ENCODE data around the gene CCDC157.

Gene CCDC157

DNA sequence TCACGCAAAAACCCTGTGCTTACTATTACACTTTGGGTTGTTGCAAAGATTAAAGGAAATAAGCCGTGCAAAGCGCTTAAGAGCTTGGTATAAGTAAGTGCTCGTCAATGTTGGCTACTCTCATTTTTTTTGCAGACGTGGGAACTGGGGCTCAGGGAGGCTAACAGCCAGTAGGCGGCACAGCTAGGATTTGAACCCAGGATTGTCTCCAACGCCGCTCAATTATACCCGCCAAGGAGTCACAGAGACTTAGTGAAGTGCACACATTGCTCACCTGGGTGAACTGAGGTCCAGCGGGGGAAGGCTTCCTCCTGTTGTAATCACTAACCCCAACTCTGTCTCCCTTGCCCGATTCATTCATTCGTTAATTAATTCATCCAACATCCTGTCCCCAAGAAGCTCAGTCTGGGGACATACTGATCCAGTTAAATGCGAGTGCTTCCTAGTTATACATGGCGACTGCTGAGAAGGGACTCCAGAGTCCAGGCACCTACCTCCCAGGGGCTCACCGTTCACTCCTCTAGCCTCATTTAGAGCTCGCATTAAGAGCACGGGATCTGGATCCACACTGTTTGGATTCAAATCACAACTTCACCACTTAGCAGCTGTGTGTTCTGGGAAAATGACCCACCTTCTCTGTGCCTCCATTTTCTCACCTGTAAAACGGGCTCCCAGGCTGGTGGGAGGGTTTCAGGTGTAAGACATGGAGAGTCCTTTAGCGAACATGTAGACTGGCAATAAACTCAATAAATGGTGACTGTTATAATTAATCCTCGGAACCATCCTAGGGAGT, 67.9 kb downstream of the CCDC157 start:
- H3K9ac ChIP-seq (ENCODE audit: low read depth, low read length), result peak overlapping the region; percentile 42
- no peaks in the 10 kb centered on the region for H3K9me3 ChIP-seq (ENCODE audit: control insufficient read depth, insufficient read depth, low read length)
- H3K4me1 ChIP-seq (ENCODE audit: control insufficient read depth, insufficient read depth, low read length), result peaks cover 9% of the 10 kb centered on the region
- H3K36me3 ChIP-seq (ENCODE audit: control insufficient read depth, insufficient read depth, low read length), result peaks cover 11% of the 10 kb centered on the region
- no peaks in the 10 kb centered on the region for H3K27me3 ChIP-seq (ENCODE audit: control insufficient read depth, insufficient read depth, low read length)
- H3K4me3 ChIP-seq (ENCODE audit: low read depth, low read length), result peak overlapping the region; percentile 88

GRCh38 chr22:30425327-30425615, 68.5 kb downstream of the CCDC157 start:
- Histone ChIP-seq H3K9me3 (ENCODE audit: control insufficient read depth, insufficient read depth, low read length) (no peaks in the 10 kb centered on the region), H3K9ac (ENCODE audit: low read depth, low read length) (no peak overlapping the region), H3K4me1 (ENCODE audit: control insufficient read depth, insufficient read depth, low read length) (peaks cover 9% of the 10 kb centered on the region), H3K4me3 (ENCODE audit: low read depth, low read length) (peak overlapping the region; percentile 88), H3K36me3 (ENCODE audit: control insufficient read depth, insufficient read depth, low read length) (peaks cover 11% of the 10 kb centered on the region), H3K27me3 (ENCODE audit: control insufficient read depth, insufficient read depth, low read length) (no peaks in the 10 kb centered on the region)

DNA sequence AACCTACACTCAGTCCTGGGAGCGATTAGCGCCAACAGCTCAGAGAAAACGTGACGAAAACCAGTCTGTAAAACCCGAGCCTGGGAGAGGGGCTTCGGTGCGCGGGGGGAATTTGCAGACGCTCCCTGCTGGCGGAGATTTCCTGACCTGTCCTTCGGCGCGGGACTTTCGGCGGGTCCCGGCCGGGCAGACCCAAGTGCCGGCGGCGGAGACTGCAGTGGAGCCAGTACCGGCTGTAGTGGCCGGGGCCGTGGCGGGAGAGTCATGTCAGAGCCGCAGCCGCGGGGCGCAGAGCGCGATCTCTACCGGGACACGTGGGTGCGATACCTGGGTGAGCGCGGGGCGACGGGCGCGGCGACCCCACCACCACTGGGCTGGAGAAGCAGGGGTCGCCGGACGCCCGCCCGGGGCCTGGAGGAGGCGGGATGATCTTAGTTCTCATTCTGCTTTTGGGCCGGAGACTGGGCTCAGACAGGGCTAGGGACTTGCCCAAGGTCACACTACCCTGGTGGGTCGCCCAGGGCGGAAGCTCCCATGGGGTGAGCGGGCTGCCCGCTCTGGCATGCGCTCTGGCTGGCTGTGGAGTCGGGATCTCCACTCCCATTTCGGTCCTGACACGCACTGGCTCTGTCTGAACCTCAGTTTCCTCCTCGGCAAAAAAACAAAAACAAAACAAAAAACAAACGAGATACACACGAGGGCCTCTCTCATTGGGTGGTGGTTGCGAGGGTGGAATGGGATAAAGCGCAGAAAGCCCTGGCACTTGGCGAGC, 69.0 kb downstream of the CCDC157 start, which contains the start of gene MTFP1:
TSS of gene MTFP1 (plus strand) at position 153 of the 772 bp plus-strand sequence. CDS start at position 265, 112 bp downstream.
- no peaks in the 10 kb centered on the region for H3K27me3 ChIP-seq (ENCODE audit: control insufficient read depth, insufficient read depth, low read length)
- peak within 1 kb of the TSS; percentile 88 for H3K4me3 ChIP-seq (ENCODE audit: low read depth, low read length)
- H3K9ac ChIP-seq (ENCODE audit: low read depth, low read length), result peak within 1 kb of the TSS; percentile 51
- peaks cover 9% of the 10 kb centered on the region for H3K4me1 ChIP-seq (ENCODE audit: control insufficient read depth, insufficient read depth, low read length)
- peaks cover 11% of the 10 kb centered on the region for H3K36me3 ChIP-seq (ENCODE audit: control insufficient read depth, insufficient read depth, low read length)
- no peaks in the 10 kb centered on the region for H3K9me3 ChIP-seq (ENCODE audit: control insufficient read depth, insufficient read depth, low read length)

Data from iPS-15b (cell line).